ENCODE data around the gene IL11RA. TPM values are rescaled to one million over a fixed set of nuclear protein-coding genes. Genes with fewer than 3 reads are reported as not detected.

Gene IL11RA
- total RNA-seq, 1 donor from 2014 or later = 75.7 TPM

- H3K4me1 ChIP-seq (ENCODE audit: control insufficient read depth in 3 of 3, insufficient read depth in 3 of 3, low read length in 3 of 3) = peaks cover 0 to 8% (median 0%) of the 10 kb centered on the region in 3 donors
- no peaks in the 10 kb centered on the region for H3K9me3 ChIP-seq (ENCODE audit: control insufficient read depth in 3 of 3, low read length in 3 of 3)
- no peak overlapping the region for H3K27ac ChIP-seq (ENCODE audit: low read depth, low read length)
- H3K9ac ChIP-seq (ENCODE audit: low read depth in 1 of 3, low read length in 3 of 3) = no peak overlapping the region
- H3K27me3 ChIP-seq (ENCODE audit: control insufficient read depth in 3 of 3, insufficient read depth in 3 of 3, low read length in 3 of 3) = no peaks in the 10 kb centered on the region
- H3K36me3 ChIP-seq (ENCODE audit: control insufficient read depth in 3 of 3, insufficient read depth in 3 of 3, low read length in 3 of 3) = no peaks in the 10 kb centered on the region
- H3K4me3 ChIP-seq (ENCODE audit: low read length in 3 of 3) = no peak overlapping the region
Observed at GRCh38 chr9:34684816-34685215, 32.8 kb downstream of the IL11RA start.

- Histone ChIP-seq H3K4me3 (ENCODE audit: low read length in 3 of 3) (no peak overlapping the region), H3K9ac (ENCODE audit: low read depth in 1 of 3, low read length in 3 of 3) (no peak overlapping the region), H3K36me3 (ENCODE audit: control insufficient read depth in 3 of 3, insufficient read depth in 3 of 3, low read length in 3 of 3) (no peaks in the 10 kb centered on the region), H3K4me1 (ENCODE audit: control insufficient read depth in 3 of 3, insufficient read depth in 3 of 3, low read length in 3 of 3) (peaks cover 0 to 11% (median 0%) of the 10 kb centered on the region in 3 donors), H3K27me3 (ENCODE audit: control insufficient read depth in 3 of 3, insufficient read depth in 3 of 3, low read length in 3 of 3) (no peaks in the 10 kb centered on the region), H3K9me3 (ENCODE audit: control insufficient read depth in 3 of 3, low read length in 3 of 3) (no peaks in the 10 kb centered on the region), H3K27ac (ENCODE audit: low read depth, low read length) (peak overlapping the region; percentile 38)
Observed at GRCh38 chr9:34685591-34685990, 33.6 kb downstream of the IL11RA start.

- Histone ChIP-seq H3K36me3 (ENCODE audit: control insufficient read depth in 3 of 3, insufficient read depth in 3 of 3, low read length in 3 of 3) (no peaks in the 10 kb centered on the region), H3K4me1 (ENCODE audit: control insufficient read depth in 3 of 3, insufficient read depth in 3 of 3, low read length in 3 of 3) (peaks cover 0 to 16% (median 4%) of the 10 kb centered on the region in 3 donors), H3K27me3 (ENCODE audit: control insufficient read depth in 3 of 3, insufficient read depth in 3 of 3, low read length in 3 of 3) (no peaks in the 10 kb centered on the region), H3K27ac (ENCODE audit: low read depth, low read length) (peak overlapping the region; percentile 38), H3K9ac (ENCODE audit: low read depth in 1 of 3, low read length in 3 of 3) (no peak overlapping the region), H3K4me3 (ENCODE audit: low read length in 3 of 3) (no peak overlapping the region), H3K9me3 (ENCODE audit: control insufficient read depth in 3 of 3, low read length in 3 of 3) (no peaks in the 10 kb centered on the region)
Observed at GRCh38 chr9:34686231-34686630, 34.2 kb downstream of the IL11RA start.

- Histone ChIP-seq H3K27me3 (ENCODE audit: control insufficient read depth in 3 of 3, insufficient read depth in 3 of 3, low read length in 3 of 3) (no peaks in the 10 kb centered on the region), H3K9me3 (ENCODE audit: control insufficient read depth in 3 of 3, low read length in 3 of 3) (no peaks in the 10 kb centered on the region), H3K9ac (ENCODE audit: low read depth in 1 of 3, low read length in 3 of 3) (no peak overlapping the region), H3K4me3 (ENCODE audit: low read length in 3 of 3) (no peak overlapping the region), H3K36me3 (ENCODE audit: control insufficient read depth in 3 of 3, insufficient read depth in 3 of 3, low read length in 3 of 3) (no peaks in the 10 kb centered on the region), H3K27ac (ENCODE audit: low read depth, low read length) (no peak overlapping the region), H3K4me1 (ENCODE audit: control insufficient read depth in 3 of 3, insufficient read depth in 3 of 3, low read length in 3 of 3) (peaks cover 0 to 16% (median 4%) of the 10 kb centered on the region in 3 donors)
Observed at GRCh38 chr9:34686732-34687131, 34.7 kb downstream of the IL11RA start.

GRCh38 chr9:34687276-34688030, 35.5 kb downstream of the IL11RA start:
- Histone ChIP-seq H3K9ac (ENCODE audit: low read depth in 1 of 3, low read length in 3 of 3) (no peak overlapping the region), H3K27me3 (ENCODE audit: control insufficient read depth in 3 of 3, insufficient read depth in 3 of 3, low read length in 3 of 3) (no peaks in the 10 kb centered on the region), H3K36me3 (ENCODE audit: control insufficient read depth in 3 of 3, insufficient read depth in 3 of 3, low read length in 3 of 3) (no peaks in the 10 kb centered on the region), H3K27ac (ENCODE audit: low read depth, low read length) (no peak overlapping the region), H3K9me3 (ENCODE audit: control insufficient read depth in 3 of 3, low read length in 3 of 3) (no peaks in the 10 kb centered on the region), H3K4me1 (ENCODE audit: control insufficient read depth in 3 of 3, insufficient read depth in 3 of 3, low read length in 3 of 3) (peaks cover 0 to 16% (median 4%) of the 10 kb centered on the region in 3 donors), H3K4me3 (ENCODE audit: low read length in 3 of 3) (no peak overlapping the region)

GRCh38 chr9:34688329-34689115, 36.5 kb downstream of the IL11RA start:
- no peak overlapping the region for H3K9ac ChIP-seq (ENCODE audit: low read depth in 1 of 3, low read length in 3 of 3)

GRCh38 chr9:34689116-34689470, 37.1 kb downstream of the IL11RA start:
- Histone ChIP-seq H3K4me3 (ENCODE audit: low read length in 3 of 3) (no peak overlapping the region), H3K27ac (ENCODE audit: low read depth, low read length) (no peak overlapping the region), H3K27me3 (ENCODE audit: control insufficient read depth in 3 of 3, insufficient read depth in 3 of 3, low read length in 3 of 3) (no peaks in the 10 kb centered on the region), H3K4me1 (ENCODE audit: control insufficient read depth in 3 of 3, insufficient read depth in 3 of 3, low read length in 3 of 3) (peaks cover 0 to 16% (median 4%) of the 10 kb centered on the region in 3 donors), H3K9ac (ENCODE audit: low read depth in 1 of 3, low read length in 3 of 3) (no peak overlapping the region), H3K9me3 (ENCODE audit: control insufficient read depth in 3 of 3, low read length in 3 of 3) (no peaks in the 10 kb centered on the region), H3K36me3 (ENCODE audit: control insufficient read depth in 3 of 3, insufficient read depth in 3 of 3, low read length in 3 of 3) (no peaks in the 10 kb centered on the region)

More at GRCh38 chr9:34688329-34689115, 36.5 kb downstream of the IL11RA start:
- Histone ChIP-seq H3K4me3 (ENCODE audit: low read length in 3 of 3) (no peak overlapping the region), H3K27ac (ENCODE audit: low read depth, low read length) (no peak overlapping the region), H3K36me3 (ENCODE audit: control insufficient read depth in 3 of 3, insufficient read depth in 3 of 3, low read length in 3 of 3) (no peaks in the 10 kb centered on the region), H3K9me3 (ENCODE audit: control insufficient read depth in 3 of 3, low read length in 3 of 3) (no peaks in the 10 kb centered on the region), H3K4me1 (ENCODE audit: control insufficient read depth in 3 of 3, insufficient read depth in 3 of 3, low read length in 3 of 3) (peaks cover 0 to 16% (median 4%) of the 10 kb centered on the region in 3 donors), H3K27me3 (ENCODE audit: control insufficient read depth in 3 of 3, insufficient read depth in 3 of 3, low read length in 3 of 3) (no peaks in the 10 kb centered on the region)

- H3K9me3 ChIP-seq (ENCODE audit: control insufficient read depth in 3 of 3, low read length in 3 of 3) = no peaks in the 10 kb centered on the region
- H3K9ac ChIP-seq (ENCODE audit: low read depth in 1 of 3, low read length in 3 of 3) = peak overlapping the region in 1 of 3 donors; percentile 20
- no peak overlapping the region for H3K27ac ChIP-seq (ENCODE audit: low read depth, low read length)
- H3K27me3 ChIP-seq (ENCODE audit: control insufficient read depth in 3 of 3, insufficient read depth in 3 of 3, low read length in 3 of 3) = no peaks in the 10 kb centered on the region
- H3K36me3 ChIP-seq (ENCODE audit: control insufficient read depth in 3 of 3, insufficient read depth in 3 of 3, low read length in 3 of 3) = no peaks in the 10 kb centered on the region
- H3K4me3 ChIP-seq (ENCODE audit: low read length in 3 of 3) = no peak overlapping the region
- peaks cover 0 to 16% (median 4%) of the 10 kb centered on the region in 3 donors for H3K4me1 ChIP-seq (ENCODE audit: control insufficient read depth in 3 of 3, insufficient read depth in 3 of 3, low read length in 3 of 3)
Observed at GRCh38 chr9:34689512-34689911, 37.5 kb downstream of the IL11RA start.

- no peak within 1 kb of the TSS for H3K4me3 ChIP-seq (ENCODE audit: low read length in 3 of 3)
- H3K9ac ChIP-seq (ENCODE audit: low read depth in 1 of 3, low read length in 3 of 3) = no peak within 1 kb of the TSS
Observed at GRCh38 chr9:34690983-34691935, 39.3 kb downstream of the IL11RA start, which contains the start of gene CCL19. TSS of gene CCL19 (minus strand) at chr9:34691276. CDS start at chr9:34691139, 137 bp downstream.

More at GRCh38 chr9:34690983-34691935, 39.3 kb downstream of the IL11RA start, which contains the start of gene CCL19:
- H3K36me3 ChIP-seq (ENCODE audit: control insufficient read depth in 3 of 3, insufficient read depth in 3 of 3, low read length in 3 of 3) = no peaks in the 10 kb centered on the region
- no peaks in the 10 kb centered on the region for H3K27me3 ChIP-seq (ENCODE audit: control insufficient read depth in 3 of 3, insufficient read depth in 3 of 3, low read length in 3 of 3)
- no peaks in the 10 kb centered on the region for H3K9me3 ChIP-seq (ENCODE audit: control insufficient read depth in 3 of 3, low read length in 3 of 3)
- peaks cover 0 to 11% (median 4%) of the 10 kb centered on the region in 3 donors for H3K4me1 ChIP-seq (ENCODE audit: control insufficient read depth in 3 of 3, insufficient read depth in 3 of 3, low read length in 3 of 3)
- H3K27ac ChIP-seq (ENCODE audit: low read depth, low read length) = no peak within 1 kb of the TSS
